ENCODE results near the gene CLRN3. TPM values are rescaled to one million over a fixed set of nuclear protein-coding genes. Genes with fewer than 3 reads are reported as not detected.

Gene CLRN3
- total and polyA plus RNA-seq, 2 of the 8 experiments (the other 6 are each of a cell fraction or from before 2014, with no cell fraction given) = not detected

- no peak overlapping the region for H2AK5ac ChIP-seq (ENCODE audit: low read depth, low read length)
- no peak overlapping the region for H4K91ac ChIP-seq (replicated peaks; ENCODE audit: insufficient read length, low read length)
- no peaks in the 10 kb centered on the region for H3K9me3 ChIP-seq (ENCODE audit: insufficient read depth in 2 of 2, low read depth in 1 of 2, low read length in 1 of 2)
- H3K56ac ChIP-seq (replicated peaks; ENCODE audit: insufficient read length, low read depth, low read length) = no peak overlapping the region
- H3K9ac ChIP-seq (replicated peaks in 1 of 4; ENCODE audit: extremely low read depth in 1 of 4, low read depth in 3 of 4, low read length in 3 of 4) = no peak overlapping the region; a peak in 1 of 7 replicates
- H3K4me1 ChIP-seq (replicated peaks in 1 of 4; ENCODE audit: control insufficient read depth in 3 of 4, insufficient read depth in 4 of 4, low read length in 3 of 4) = peaks cover 0 to 6% (median 3%) of the 10 kb centered on the region in 4 experiments; a peak in 3 of 7 replicates
- no peaks in the 10 kb centered on the region for H4K20me1 ChIP-seq (replicated peaks in 1 of 2; ENCODE audit: control insufficient read depth in 1 of 2, insufficient read depth in 2 of 2, low read length in 2 of 2)
- no peak overlapping the region for H2BK12ac ChIP-seq (ENCODE audit: low read depth, low read length)
- H2BK120ac ChIP-seq (replicated peaks; ENCODE audit: low read depth, low read length) = no peak overlapping the region
- DNase-seq (ENCODE audit: low read depth in 1 of 2, low spot score in 2 of 2) (no peak), FAIRE-seq (no peak)
- H2BK15ac ChIP-seq (ENCODE audit: low read length) = no peak overlapping the region
- H3K23ac ChIP-seq (ENCODE audit: insufficient read length) = no peak overlapping the region
- H3K4me3 ChIP-seq (ENCODE audit: extremely low read depth in 1 of 4, insufficient read depth in 2 of 4, low read depth in 3 of 4, low read length in 4 of 4) = no peak overlapping the region
- no peaks in the 10 kb centered on the region for H3K79me1 ChIP-seq (ENCODE audit: low read depth, low read length)
- no peaks in the 10 kb centered on the region for H3K23me2 ChIP-seq (ENCODE audit: low read depth, low read length)
- ChIA-PET CTCF (ENCODE audit: partially characterized antibody) (interaction anchor here (1.7 to 4.9 kb wide), 2 partner anchors 13 to 16 kb away, joined by 5 to 21 read pairs; no protein-coding TSS in a partner anchor), POLR2A (ENCODE audit: partially characterized antibody) (no interaction called here)
- no peaks in the 10 kb centered on the region for H3K36me3 ChIP-seq (ENCODE audit: control insufficient read depth in 2 of 4, insufficient read depth in 4 of 4, low read length in 3 of 4)
- no peak overlapping the region for H2BK5ac ChIP-seq (ENCODE audit: low read depth, low read length)
- no peak overlapping the region for H4K8ac ChIP-seq (ENCODE audit: extremely low read depth, insufficient read depth, low read length)
- H4K5ac ChIP-seq (ENCODE audit: insufficient read length, low read depth, low read length) = no peak overlapping the region
- no peak overlapping the region for H3K4me2 ChIP-seq (ENCODE audit: insufficient read depth in 1 of 2, low read depth in 2 of 2, low read length in 2 of 2)
- H3K79me2 ChIP-seq (ENCODE audit: control insufficient read depth in 1 of 2, insufficient read depth in 2 of 2, low read length in 2 of 2) = no peaks in the 10 kb centered on the region
- H3K14ac ChIP-seq (ENCODE audit: insufficient read length) = no peak overlapping the region
- no peak overlapping the region for H3K4ac ChIP-seq (replicated peaks; ENCODE audit: insufficient read length, low read depth, low read length)
- no peak overlapping the region for H2AFZ ChIP-seq (ENCODE audit: low read length)
- H3K18ac ChIP-seq (ENCODE audit: extremely low read depth, low read length) = no peak overlapping the region
- H2BK20ac ChIP-seq (ENCODE audit: low read length) = no peak overlapping the region
- no peaks in the 10 kb centered on the region for H3K27me3 ChIP-seq (replicated peaks in 1 of 4; ENCODE audit: control insufficient read depth in 3 of 4, extremely low read depth in 1 of 4, insufficient read depth in 3 of 4, low read length in 3 of 4)
- no peak overlapping the region for H3K27ac ChIP-seq (ENCODE audit: low read depth, low read length)
- whole genome bisulfite sequencing, 2 experiments (ENCODE audit: extremely low coverage in 1 of 2, insufficient coverage in 1 of 2, insufficient read length in 1 of 2, insufficient replicate concordance in 2 of 2, low coverage in 1 of 2, low lambda C conversion rate in 2 of 2, missing lambda C conversion rate in 1 of 2) = 89% methylated on average over 4 of the region's 4 CpGs; no CpG with 5 or more reads in 1 of the 2 experiments
- TF ChIP-seq MAX (IDR thresholded peaks at IDR 0.05) (no peak), POLR2AphosphoS5 (IDR thresholded peaks at IDR 0.05; ENCODE audit: low read depth, low read length) (no peak), CHD2 (IDR thresholded peaks at IDR 0.05; ENCODE audit: low read length) (no peak), TEAD4 (IDR thresholded peaks at IDR 0.05; ENCODE audit: low read depth, low read length) (no peak), CEBPB (IDR thresholded peaks at IDR 0.05; ENCODE audit: low read depth, low read length) (no peak), RFX5 (IDR thresholded peaks at IDR 0.05; ENCODE audit: borderline replicate concordance, low read depth, low read length) (no peak), BACH1 (IDR thresholded peaks at IDR 0.05; ENCODE audit: low read length) (no peak), SIX5 (IDR thresholded peaks at IDR 0.05; ENCODE audit: low read depth, low read length) (no peak), CTBP2 (IDR thresholded peaks at IDR 0.05; ENCODE audit: borderline replicate concordance, insufficient read depth, insufficient read length, low read length) (no peak), E2F6 (IDR thresholded peaks at IDR 0.05) (no peak), GABPA (IDR thresholded peaks at IDR 0.05; ENCODE audit: borderline replicate concordance, insufficient read depth, low read length) (no peak), ATF2 (IDR thresholded peaks at IDR 0.05; ENCODE audit: low read length) (no peak), KDM1A (IDR thresholded peaks at IDR 0.05; ENCODE audit: borderline replicate concordance, low read length) (no peak)
These were observed 62.3 kb downstream of the CLRN3 start for GRCh38 chr10:127830414-127830813.

All from H1 (cell line).